CD1c-positive myeloid dendritic cell (primary cell): ENCODE results near the gene BPHL.
A peak's percentile ranks its signal among the peaks of the same experiment; 100 is the strongest.
"Not testable (repeated sequence)": the region's sequence is repeated elsewhere in the genome, so short reads cannot be mapped to it uniquely, and the experiment has no call there.

Experiments
- DNase-seq: peaks from one replicate; pipeline ENCODE4 v3.0.0-alpha.2; 2016; ENCODE audit errors: extremely low spot score

BPHL gene

DNA sequence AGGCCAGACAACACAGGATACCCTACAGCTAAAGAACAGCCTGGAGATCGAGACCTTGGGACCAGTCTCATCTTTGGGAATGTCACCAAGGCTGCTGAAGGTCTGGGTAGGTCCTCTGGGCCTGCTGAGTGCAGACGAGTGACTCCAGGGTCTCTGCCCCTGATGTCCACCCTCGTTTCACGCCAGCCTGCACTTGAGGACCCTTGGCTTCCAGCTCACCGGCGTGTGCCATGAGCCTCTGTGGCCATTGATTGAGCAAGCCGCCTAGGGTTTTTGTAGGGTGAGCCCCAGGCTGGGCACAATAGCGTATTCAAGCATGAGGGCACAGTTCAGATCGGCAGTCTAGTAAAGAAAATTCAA is 4.3 kb downstream of the BPHL start:
- DNase-seq = no peak

DNA sequence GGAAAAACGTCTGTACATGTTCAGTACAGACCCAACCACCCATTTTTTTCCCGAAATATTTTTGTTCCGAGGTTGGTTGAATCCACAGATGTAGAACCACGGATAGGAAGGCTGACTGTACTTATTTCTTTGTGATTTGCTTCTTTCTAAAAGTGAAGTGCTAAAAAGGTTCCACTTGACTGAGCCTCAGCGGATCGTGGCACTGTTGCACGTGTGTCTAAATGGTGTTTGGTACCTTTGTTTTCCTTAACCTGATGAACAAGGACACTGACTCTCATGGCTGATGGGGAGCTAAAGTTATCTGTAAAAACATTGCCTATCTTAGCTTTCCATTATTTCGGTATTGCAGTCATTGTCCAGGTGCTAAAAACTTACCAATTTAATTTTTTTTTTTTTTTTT is 6.2 kb downstream of the BPHL start:
- no peak for DNase-seq

DNA sequence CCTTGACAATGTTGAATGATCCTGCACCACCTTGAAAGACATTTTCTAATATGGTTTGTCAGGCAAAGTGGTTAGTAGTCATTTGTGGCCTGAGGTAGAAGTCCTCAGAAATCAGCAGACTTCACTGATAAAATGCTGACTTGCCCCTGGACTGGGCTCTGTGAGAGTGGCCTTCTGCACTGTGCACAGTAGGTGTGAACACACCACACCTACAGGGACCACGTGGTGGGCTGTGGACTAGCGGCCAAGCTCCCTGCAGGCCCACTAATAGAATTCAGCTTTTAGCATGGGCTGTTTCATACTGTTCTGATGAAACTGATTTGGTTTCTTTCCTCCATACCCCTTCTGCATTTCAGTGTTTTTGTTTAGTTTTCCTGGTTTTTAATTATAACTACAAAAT is 7.3 kb downstream of the BPHL start:
- DNase-seq = no peak

DNA sequence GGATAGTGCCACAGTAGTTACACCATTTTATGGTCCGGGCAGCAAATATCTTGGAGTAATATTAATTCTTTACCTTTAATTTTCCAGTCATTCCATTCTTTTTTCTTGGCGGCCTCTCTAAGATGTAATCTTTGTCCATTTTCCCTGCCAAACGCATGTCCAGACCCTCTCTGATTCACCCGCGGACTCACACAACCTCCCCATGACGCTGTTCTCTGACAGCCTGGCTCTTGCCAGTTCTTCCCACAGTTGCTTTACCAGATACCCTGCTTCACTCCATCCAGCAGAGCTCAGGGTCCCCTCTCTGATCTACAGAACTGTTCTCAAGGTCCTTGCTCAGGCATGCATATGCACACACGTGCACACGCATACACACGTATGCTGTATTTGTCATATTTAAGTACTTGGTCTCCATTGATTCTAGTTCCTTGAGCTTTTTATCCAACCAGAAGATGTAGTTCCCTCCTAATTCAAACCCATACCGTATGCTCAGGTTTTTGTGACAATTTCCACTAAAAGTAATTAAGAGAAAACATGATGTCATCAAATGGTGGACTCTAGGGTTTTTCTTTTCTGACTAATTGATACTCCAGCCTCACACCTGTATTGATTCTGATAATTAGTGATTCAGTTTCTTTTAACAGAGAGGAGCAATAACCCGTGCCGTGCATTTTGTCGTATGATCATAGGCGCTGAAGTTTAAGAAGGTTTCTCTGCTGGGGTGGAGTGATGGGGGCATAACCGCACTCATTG is 10.0 kb downstream of the BPHL start:
- DNase-seq = no peak

DNA sequence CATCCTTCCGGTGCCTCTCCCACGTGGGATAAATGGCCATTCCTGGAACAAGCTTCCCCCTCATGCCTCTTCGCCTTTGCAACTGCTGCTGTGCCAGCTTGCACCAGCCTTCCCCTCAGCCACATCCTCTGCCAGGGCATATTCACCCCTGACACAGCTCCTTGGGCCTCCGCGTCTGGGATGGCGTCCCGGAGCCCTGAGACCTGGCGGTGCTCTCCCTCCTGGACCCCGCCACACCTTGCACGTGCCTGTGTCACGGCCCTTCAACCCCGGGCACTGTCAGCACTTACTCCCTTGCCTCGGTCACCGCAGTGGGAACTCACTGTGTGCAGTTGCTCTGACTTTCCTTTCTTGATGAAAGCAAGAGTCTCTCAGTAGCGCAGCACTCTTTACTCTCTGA is 13.2 kb downstream of the BPHL start:
- DNase-seq = no peak

DNA sequence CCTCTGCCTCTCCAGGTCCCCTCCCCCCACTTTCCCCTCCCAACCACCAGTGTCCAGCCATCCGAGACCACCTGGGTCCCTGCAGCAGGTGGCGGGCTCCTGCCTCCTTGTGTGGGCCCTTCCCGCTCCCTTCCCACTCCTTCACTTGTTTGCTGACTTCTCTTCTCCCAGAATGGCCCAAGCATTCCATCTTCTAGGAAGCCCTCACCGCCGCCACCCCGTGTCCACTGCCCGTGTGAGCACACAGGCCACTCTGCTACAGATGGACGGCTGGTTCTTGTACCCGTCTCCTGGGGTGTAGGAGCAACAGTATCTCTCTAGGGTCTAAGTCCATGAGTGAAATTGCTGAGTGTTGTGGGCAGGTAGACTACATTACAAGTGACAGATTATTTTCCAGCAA is 15.0 kb downstream of the BPHL start:
- DNase-seq = no peak

DNA sequence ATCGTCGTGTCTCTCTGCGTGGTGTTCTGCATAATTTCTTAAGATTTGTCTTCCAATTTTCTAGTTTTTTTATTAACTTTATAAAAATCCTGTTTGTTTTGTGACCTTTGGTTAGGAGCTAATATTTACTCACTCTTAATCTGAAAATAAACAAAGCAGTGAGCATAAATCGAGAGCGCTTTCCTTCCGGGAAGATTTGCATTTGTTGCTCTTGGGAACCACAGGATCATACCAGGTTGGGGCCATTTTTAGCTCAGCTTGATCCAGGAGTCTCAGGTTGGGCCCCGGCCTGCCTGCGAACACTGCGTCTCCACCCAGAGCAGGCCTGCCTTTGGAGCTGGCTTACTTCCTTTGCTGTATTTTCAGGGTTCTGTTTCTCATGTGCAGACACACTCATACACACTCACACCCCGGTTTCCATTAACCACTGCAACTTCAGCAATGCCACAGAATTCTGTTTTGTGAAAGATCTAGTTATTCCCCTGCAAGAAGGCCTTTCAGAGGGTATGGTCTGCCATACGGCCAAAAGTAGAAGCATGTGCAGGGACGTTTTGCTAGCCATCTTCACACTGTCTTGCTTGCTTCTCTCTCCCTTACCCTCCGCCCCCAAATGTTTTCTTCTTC is 17.3 kb downstream of the BPHL start:
- no peak for DNase-seq

DNA sequence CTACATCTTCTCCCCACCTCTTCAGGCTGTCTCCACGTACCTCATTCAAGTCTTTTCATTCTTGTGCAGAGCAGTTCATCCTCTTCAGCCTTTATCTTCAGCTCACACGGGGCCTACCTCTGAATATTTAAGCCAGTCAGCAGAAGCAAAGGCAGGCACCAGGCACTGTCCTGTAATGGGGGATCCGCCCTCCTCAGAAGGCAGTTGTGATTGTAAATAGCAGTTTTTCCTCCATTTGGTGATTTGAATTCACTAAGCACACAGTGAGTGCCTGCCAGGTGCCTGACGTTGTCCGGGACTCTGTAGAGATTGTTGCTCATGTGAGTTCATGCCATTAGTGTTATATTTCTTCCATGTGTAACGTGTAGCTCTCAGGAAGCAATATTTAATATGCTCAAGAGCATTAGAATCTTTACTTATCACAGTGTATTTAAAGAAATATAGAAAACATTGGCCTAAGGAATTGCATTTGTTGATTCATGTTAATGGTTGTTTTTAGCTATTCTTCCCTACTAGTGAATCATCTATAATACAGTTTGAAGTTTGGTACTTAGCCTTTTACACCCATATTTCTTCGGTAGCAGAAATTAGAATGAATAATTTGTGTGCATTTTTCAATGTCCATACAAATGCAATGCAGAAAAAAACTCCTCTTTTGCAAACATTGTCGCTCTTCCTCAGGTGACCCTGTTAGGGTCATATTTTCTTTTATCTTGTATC is 17.9 kb downstream of the BPHL start:
- no peak for DNase-seq

DNA sequence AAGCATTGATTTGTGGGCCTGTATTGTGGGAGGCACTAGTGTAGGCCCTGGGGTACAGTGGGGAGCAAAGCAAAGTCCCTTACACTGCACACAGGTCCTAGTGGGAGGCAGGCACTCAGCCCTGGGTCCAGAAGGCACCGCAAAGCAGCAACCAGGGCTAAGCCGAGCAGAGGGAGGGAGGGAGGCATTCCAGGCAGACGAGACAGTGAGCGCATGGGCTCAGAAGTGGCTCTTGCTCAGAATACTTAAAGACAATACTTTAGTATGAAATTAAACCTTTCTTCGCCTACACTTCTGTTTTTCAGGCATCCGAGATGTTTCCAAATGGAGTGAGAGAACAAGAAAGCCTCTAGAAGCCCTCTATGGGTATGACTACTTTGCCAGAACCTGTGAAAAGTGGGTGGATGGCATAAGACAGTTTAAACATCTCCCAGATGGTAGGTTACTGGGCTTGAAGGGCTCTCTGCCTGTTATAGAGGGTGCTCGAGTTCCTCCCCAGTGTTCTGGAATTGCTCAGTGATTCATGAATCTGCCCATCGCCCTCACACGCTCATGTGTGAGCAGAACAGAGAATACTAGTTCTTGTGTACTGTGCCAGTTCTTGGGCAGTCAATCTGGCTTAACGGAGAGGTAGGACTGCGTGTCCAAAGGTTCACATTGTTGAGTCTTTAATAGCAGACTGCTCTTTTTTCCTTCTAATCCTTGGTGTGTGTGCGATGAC is 18.7 kb downstream of the BPHL start:
- no peak for DNase-seq

DNA sequence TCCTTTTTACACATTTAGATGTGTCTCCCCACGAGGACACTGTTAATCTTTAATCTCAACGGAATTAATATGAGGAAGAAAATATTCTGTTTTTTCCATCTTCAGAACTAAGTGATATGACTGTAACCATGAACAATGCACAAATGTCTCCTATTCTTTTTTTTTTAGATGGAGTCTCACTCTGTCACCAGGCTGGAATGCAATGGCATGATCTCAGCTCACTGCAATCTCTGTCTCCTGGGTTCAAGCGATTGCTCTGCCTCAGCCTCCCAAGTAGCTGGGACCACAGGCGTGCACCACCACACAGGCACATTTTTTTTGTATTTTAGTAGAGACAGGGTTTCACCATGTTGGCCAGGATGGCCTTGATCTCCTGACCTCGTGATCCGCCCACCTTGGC is 19.4 kb downstream of the BPHL start:
- not testable (repeated sequence) for DNase-seq

DNA sequence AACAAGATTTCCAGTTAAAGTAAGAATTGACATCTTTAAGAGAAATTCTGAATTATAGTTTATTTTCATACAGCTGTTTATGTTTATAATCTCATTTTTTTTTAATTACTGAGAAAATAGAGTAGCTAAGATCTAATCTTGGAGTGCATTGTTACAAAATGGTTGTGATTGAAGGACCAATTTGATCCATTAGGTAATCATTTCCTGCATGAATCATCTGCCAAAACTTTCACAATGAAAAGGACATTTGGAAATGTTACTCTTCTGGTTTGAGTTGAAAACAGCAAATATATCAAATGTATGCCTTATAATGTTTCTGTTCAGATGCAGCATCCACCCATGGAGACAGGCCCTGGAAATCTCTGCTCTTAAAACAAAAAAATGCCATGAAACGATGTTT is 19.8 kb downstream of the BPHL start:
- DNase-seq = peak; percentile 39

DNA sequence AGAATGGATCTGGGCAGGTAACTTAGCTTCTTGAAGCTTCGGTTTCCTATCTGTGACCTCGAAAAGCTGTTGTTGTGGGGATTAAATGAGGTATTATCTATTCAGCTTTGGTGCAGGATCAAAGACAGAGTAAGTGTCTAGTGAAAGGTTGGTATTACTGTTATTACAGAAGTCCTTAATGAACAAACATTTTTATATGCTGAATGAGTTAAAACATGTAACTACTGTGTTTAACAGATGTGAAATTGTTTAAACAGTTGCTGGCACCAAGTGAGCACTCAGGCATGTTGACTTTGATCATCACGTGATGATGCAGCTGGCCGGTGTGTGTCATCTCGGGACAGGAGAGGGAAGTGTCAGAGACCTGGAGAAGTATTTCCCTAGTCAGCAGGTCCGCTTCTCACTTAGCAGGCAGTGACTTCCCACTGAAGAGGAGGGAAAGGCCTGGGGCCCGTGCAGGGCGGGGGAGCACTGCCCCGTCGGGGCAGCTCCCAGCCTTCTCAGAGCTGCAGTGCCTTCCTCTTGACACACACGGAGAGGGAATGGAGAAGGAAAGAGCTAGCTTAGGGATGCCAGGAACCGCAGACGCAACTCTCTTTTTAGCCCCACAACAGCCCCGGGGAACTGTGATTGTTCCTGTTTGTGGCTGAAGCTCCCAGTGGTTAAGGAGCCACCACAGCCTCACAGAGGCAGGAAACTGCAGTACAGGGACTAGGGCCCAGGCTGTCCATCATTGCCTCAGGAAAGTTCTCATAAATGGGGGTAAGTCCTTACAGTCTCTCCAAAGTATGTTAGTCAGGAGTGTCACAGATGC is 20.8 kb downstream of the BPHL start:
- peak; percentile 88 for DNase-seq

DNA sequence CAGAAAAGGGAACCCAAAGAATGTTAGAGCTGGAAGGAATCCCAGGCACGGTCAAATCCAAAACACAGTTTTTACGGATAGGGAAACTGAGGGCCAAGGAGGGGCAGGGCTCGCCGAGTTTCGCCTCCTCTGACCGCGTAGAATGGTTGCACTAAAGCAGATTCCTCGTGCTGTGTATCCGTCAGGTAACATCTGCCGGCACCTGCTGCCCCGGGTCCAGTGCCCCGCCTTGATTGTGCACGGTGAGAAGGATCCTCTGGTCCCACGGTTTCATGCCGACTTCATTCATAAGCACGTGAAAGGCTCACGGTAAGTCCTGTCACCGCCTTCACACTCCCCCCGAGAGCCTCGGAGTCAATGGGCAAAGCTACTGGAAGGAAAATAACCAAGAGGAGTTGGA is 21.7 kb downstream of the BPHL start:
- no peak for DNase-seq

DNA sequence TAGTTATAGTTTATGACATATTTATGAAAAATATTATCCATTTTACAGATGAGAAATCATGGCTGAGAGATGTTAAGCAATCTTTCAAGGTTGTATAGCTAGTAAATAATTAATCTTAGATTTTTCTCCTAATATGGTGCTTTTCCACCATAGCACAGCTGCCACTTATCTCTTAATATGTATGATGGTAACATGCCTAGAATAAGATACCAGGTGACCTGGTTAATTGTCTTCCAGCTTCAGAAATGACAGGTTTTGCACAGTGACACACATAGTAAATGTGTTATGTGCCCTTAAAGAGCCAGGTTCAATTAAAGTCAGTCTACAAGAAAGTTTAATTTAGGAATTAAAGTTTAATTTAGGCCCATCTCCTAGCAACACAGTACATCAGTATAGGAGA is 24.0 kb downstream of the BPHL start:
- no peak for DNase-seq

DNA sequence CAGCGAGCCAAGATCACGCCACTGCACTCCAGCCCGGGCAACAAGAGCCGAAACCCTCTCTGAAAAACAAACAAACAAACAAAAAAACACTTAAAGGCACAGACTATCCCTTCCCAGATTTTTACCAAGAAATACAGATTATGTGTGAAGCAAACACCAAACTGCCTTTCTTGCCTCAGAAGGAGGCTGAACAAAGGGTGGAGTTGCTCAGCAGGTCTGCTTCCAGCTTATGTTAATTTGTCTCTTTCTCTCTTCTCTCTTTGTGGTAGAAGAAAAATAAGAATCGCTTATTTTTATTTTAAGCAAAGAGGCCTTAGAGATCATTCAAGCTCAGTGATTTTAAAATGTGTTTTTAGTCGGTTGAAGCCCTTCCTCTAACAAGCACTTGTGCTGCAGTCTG is 24.6 kb downstream of the BPHL start:
- DNase-seq = no peak

DNA sequence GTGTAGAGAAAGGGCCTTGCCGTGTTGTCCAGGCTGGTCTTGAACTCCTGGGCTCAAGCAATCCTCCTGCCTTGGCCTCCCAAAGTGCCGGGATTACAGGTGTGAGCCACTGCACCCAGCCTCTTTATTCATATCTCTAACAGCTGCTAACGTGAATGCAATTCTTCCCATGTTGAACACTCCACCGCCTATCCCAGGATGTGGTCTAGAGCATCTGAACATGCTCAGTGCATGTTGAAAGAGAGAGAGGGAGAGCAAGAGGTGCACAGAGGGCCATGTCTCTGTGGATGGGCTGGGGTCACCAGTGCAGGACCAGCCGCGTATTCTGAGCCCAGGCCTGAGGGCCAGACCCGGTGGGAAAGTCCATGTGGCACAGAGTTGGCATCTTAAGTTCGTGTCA is 26.1 kb downstream of the BPHL start:
- DNase-seq = no peak

DNA sequence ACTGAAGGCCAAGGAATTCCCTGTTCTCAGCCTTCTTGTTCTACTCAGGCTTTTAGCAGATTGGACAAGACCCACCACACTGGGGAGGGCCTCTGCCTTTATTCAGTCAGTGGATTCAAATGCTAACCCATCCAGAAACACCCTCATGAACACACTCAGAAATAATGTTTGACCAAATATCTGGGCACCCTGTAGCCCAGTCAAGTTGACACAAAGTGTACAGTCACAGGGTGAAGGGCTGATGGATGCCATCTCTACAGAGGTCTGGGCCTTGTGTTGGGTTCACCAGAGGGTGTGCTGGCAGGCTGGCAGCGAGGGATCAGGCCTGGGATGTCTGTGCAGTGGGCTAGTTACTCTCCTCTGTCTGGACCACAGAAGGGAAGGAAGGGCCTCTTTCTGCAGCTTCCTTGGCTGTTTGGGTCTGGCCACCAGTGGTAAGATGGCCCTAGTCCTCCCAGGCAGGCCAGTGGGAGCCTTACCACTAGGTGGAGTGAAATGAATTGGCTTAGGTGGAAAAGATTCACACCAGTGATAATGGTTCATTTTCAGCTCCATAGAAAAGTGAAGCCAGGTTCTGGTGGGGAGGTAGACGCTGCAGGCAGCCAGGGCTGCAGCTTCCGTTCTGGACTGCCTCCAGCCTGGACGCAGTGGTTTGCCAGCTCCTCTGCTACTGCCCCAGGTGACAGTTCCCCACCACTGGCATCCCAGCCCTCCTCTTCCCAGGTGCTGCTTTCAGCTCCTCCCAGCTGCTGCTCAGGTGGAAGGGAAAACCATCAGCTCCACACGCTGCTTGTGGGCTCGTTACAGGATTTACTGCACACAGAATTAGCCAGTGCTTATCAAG is 29.6 kb downstream of the BPHL start:
- DNase-seq = no peak

DNA sequence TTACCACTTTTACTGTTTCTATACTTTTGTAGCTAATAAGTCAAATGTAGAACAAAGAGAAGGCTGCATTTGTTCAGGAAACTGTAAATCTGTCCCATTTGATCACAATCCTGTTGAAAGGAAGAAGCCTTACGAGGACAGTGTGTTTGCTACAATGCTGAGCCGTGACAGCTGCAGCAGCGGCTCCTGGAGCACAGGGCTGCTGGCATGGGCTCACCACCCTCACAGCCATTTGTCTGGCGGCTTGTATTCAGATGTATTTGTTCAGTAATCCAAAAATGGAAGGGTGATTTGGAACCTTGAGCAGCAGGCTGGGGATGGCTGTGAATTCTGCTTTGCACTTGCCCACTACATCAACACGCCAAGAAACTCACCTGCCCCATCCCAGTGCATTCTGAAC is 33.2 kb downstream of the BPHL start:
- no peak for DNase-seq

DNA sequence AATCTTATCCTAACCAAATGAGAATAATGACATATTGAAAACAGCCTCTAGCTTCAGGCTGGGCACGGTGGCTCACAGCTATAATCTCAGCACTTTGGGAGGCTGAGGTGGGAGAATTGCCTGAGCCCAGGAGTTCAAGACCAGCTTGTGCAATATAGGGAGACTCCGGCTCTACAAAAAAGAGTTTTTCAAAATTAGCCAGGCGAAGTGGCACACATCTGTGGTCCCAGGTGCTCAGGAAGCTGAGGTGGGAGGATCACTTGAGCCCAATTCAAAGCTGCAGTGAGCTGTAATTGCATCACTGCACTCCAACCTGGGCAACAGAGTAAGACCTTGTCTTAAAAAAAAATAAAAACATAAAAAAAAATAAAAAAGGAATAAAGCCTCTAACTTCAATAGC is 34.2 kb downstream of the BPHL start:
- no peak for DNase-seq

DNA sequence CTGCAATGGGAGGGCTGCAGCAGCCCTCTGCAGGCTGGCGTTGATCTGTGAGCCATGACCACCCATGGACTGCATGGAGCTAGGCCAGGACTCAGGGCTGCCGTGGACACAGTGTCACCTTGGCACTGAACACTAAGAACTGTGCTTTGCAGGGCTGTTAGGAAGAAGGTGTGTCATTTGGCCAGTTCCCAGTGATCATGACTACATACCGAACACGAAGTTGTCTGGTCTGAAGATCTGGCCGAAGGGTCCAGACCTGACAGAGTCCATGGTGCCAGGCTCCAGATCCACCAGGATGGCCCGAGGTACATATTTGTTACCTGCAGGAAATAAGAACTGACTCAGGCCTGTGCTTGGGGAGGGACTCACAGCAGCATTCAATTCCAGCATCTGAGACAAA is 36.9 kb downstream of the BPHL start:
- DNase-seq = not testable (repeated sequence)
